DMS 273 treated with DMSO at 0.1 percent for 48 hours (cell line): ENCODE data around the gene TNFRSF13B.
"Not testable (repeated sequence)": the region's sequence is repeated elsewhere in the genome, so short reads cannot be mapped to it uniquely, and the experiment has no call there.

Experiments
- DNase-seq: peaks from one replicate; lab custom pipeline; 2025; lab: John Stamatoyannopoulos, UW

The TNFRSF13B gene

GRCh38 chr17:16925461-16926060 lies 46.4 kb downstream of the TNFRSF13B start:
- no peak for DNase-seq

GRCh38 chr17:16924696-16925440 lies 47.0 kb downstream of the TNFRSF13B start:
- DNase-seq = no peak

- no peak for DNase-seq
Observed at GRCh38 chr17:16923904-16924695, 47.8 kb downstream of the TNFRSF13B start.

GRCh38 chr17:16923097-16923903 lies 48.6 kb downstream of the TNFRSF13B start:
- DNase-seq = no peak

- DNase-seq = no peak
Observed at GRCh38 chr17:16922386-16923096, 49.4 kb downstream of the TNFRSF13B start.

- DNase-seq = not testable (repeated sequence)
Observed at GRCh38 chr17:16921451-16921850, 50.5 kb downstream of the TNFRSF13B start.

- DNase-seq = no peak
Observed at GRCh38 chr17:16920628-16921020, 51.3 kb downstream of the TNFRSF13B start.

GRCh38 chr17:16919663-16920627 lies 52.0 kb downstream of the TNFRSF13B start:
- no peak for DNase-seq

- no peak for DNase-seq
Observed at GRCh38 chr17:16918443-16918842, 53.5 kb downstream of the TNFRSF13B start.

GRCh38 chr17:16917671-16918394 lies 54.1 kb downstream of the TNFRSF13B start:
- DNase-seq = no peak

GRCh38 chr17:16916557-16916920 lies 55.4 kb downstream of the TNFRSF13B start:
- DNase-seq = no peak

GRCh38 chr17:16915752-16916556 lies 56.0 kb downstream of the TNFRSF13B start:
- no peak for DNase-seq

- DNase-seq = no peak
Observed at GRCh38 chr17:16913463-16913862, 58.5 kb downstream of the TNFRSF13B start.

- DNase-seq = no peak
Observed at GRCh38 chr17:16912021-16912962, 59.6 kb downstream of the TNFRSF13B start.

- no peak for DNase-seq
Observed at GRCh38 chr17:16911141-16911937, 60.6 kb downstream of the TNFRSF13B start.

GRCh38 chr17:16910341-16910740 lies 61.6 kb downstream of the TNFRSF13B start:
- no peak for DNase-seq
